ENCODE data around the gene SCML1. TPM values are rescaled to one million over a fixed set of nuclear protein-coding genes. Genes with fewer than 3 reads are reported as not detected.

SCML1 gene
- total and polyA plus RNA-seq, 2 of the 8 experiments (the other 6 are each of a cell fraction or from before 2014, with no cell fraction given): 2.2 to 2.5 TPM

- Histone ChIP-seq H3K18ac (ENCODE audit: extremely low read depth, low read length) (no peak overlapping the region), H3K14ac (ENCODE audit: insufficient read length) (no peak overlapping the region), H3K4me3 (ENCODE audit: extremely low read depth in 1 of 4, insufficient read depth in 2 of 4, low read depth in 3 of 4, low read length in 4 of 4) (no peak overlapping the region), H4K8ac (ENCODE audit: extremely low read depth, insufficient read depth, low read length) (no peak overlapping the region), H2BK15ac (ENCODE audit: low read length) (no peak overlapping the region), H2BK20ac (ENCODE audit: low read length) (no peak overlapping the region), H3K79me2 (ENCODE audit: control insufficient read depth in 1 of 2, insufficient read depth in 2 of 2, low read length in 2 of 2) (no peaks in the 10 kb centered on the region), H3K9me3 (ENCODE audit: insufficient read depth in 2 of 2, low read depth in 1 of 2, low read length in 1 of 2) (no peaks in the 10 kb centered on the region), H2BK12ac (ENCODE audit: low read depth, low read length) (no peak overlapping the region), H3K27ac (ENCODE audit: low read depth, low read length) (no peak overlapping the region), H3K9ac (replicated peaks in 1 of 4; ENCODE audit: extremely low read depth in 1 of 4, low read depth in 3 of 4, low read length in 3 of 4) (no peak overlapping the region), H4K20me1 (replicated peaks in 1 of 2; ENCODE audit: control insufficient read depth in 1 of 2, insufficient read depth in 2 of 2, low read length in 2 of 2) (peaks cover 0 to 2% of the 10 kb centered on the region in 2 experiments), H3K56ac (replicated peaks; ENCODE audit: insufficient read length, low read depth, low read length) (no peak overlapping the region), H2BK5ac (ENCODE audit: low read depth, low read length) (no peak overlapping the region), H3K4me2 (ENCODE audit: insufficient read depth in 1 of 2, low read depth in 2 of 2, low read length in 2 of 2) (no peak overlapping the region), H3K4me1 (replicated peaks in 1 of 4; ENCODE audit: control insufficient read depth in 3 of 4, insufficient read depth in 4 of 4, low read length in 3 of 4) (no peaks in the 10 kb centered on the region), H3K27me3 (replicated peaks in 1 of 4; ENCODE audit: control insufficient read depth in 3 of 4, extremely low read depth in 1 of 4, insufficient read depth in 3 of 4, low read length in 3 of 4) (no peaks in the 10 kb centered on the region), H4K91ac (replicated peaks; ENCODE audit: insufficient read length, low read length) (no peak overlapping the region), H3K4ac (replicated peaks; ENCODE audit: insufficient read length, low read depth, low read length) (no peak overlapping the region), H4K5ac (ENCODE audit: insufficient read length, low read depth, low read length) (no peak overlapping the region), H3K23me2 (ENCODE audit: low read depth, low read length) (no peaks in the 10 kb centered on the region), H2AFZ (ENCODE audit: low read length) (no peak overlapping the region), H2AK5ac (ENCODE audit: low read depth, low read length) (no peak overlapping the region), H3K36me3 (ENCODE audit: control insufficient read depth in 2 of 4, insufficient read depth in 4 of 4, low read length in 3 of 4) (no peaks in the 10 kb centered on the region), H2BK120ac (replicated peaks; ENCODE audit: low read depth, low read length) (no peak overlapping the region), H3K23ac (ENCODE audit: insufficient read length) (no peak overlapping the region), H3K79me1 (ENCODE audit: low read depth, low read length) (no peaks in the 10 kb centered on the region)
- FAIRE-seq (peak; percentile 73), DNase-seq (ENCODE audit: low read depth in 1 of 2, low spot score in 2 of 2) (no peak)
- ChIA-PET POLR2A (ENCODE audit: partially characterized antibody) (no interaction called here), CTCF (ENCODE audit: partially characterized antibody) (interaction anchor here (0.7 to 1.3 kb wide), 2 partner anchors 19 to 67 kb away, joined by 3 to 4 read pairs; no protein-coding TSS in a partner anchor)
- TF ChIP-seq RXRA (IDR thresholded peaks at IDR 0.05; ENCODE audit: insufficient read depth, low read depth, low read length) (no peak), RAD21 (IDR thresholded peaks at IDR 0.05 in 1 of 2, conservative IDR thresholded peaks at IDR 0.05 in 1 of 2; ENCODE audit: low read depth in 2 of 2, low read length in 2 of 2) (peak in 1 of 2 experiments; percentile 31; a peak in 3 of 4 replicates), RNF2 (IDR thresholded peaks at IDR 0.05; ENCODE audit: borderline replicate concordance, low read depth, low read length, missing control alignments, poor library complexity, severe bottlenecking) (no peak)
- WGBS, 2 experiments (ENCODE audit: extremely low coverage in 1 of 2, insufficient coverage in 1 of 2, insufficient read length in 1 of 2, insufficient replicate concordance in 2 of 2, low coverage in 1 of 2, low lambda C conversion rate in 2 of 2, missing lambda C conversion rate in 1 of 2): 88% methylated on average over 2 of the region's 2 CpGs; no CpG with 5 or more reads in 1 of the 2 experiments
Measured at GRCh38 chrX:17744896-17745523, 7.7 kb downstream of the SCML1 start.
